Astrocyte of the cerebellum (primary cell): ENCODE data around the gene SNX9.
"Not testable (repeated sequence)": the region's sequence is repeated elsewhere in the genome, so short reads cannot be mapped to it uniquely, and the experiment has no call there.

Experiments
- DNase-seq: peaks from one replicate; pipeline ENCODE4 v3.0.0-alpha.2; 2011; ENCODE audit warnings: low read depth
- H3K4me3 ChIP-seq: 2 replicates; pipeline ENCODE4 v1.5.1; 2011; ENCODE audit warnings: mild to moderate bottlenecking, low read depth, low read length, moderate library complexity
- in situ Hi-C: cut with HindIII; loops from 2 replicates; pipeline ENCODE4 v1.10.0; 2017; ENCODE audit warnings: low sequenced_read_pairs
- TF ChIP-seq, protein P1 (sequence below): IDR thresholded peaks from 2 replicates; pipeline ENCODE4 v1.5.1; 2012; ENCODE audit warnings: low read length, low read depth, moderate library complexity, mild to moderate bottlenecking; ENCODE audit errors: missing control alignments

SNX9 gene

DNA sequence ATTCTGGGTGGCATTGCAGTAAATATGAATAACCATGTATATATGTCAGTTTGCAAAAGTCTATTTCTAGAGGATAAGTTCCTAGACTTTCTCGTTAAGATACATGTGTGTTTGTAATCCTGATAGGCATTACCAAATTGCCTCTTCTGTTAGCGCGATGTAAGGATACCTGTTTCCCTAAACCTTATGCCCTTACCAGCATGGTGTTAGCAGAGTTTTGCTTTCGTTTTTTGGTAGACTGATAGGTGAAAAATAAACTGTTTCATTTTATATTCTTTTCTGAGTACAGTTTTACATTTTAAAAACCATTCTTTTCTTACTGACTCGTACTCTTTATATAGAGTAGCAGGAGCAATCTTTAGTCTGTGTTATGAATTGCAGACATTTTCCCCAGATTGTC lies 32.3 kb downstream of the SNX9 start:
- TF ChIP-seq, protein P1, sequence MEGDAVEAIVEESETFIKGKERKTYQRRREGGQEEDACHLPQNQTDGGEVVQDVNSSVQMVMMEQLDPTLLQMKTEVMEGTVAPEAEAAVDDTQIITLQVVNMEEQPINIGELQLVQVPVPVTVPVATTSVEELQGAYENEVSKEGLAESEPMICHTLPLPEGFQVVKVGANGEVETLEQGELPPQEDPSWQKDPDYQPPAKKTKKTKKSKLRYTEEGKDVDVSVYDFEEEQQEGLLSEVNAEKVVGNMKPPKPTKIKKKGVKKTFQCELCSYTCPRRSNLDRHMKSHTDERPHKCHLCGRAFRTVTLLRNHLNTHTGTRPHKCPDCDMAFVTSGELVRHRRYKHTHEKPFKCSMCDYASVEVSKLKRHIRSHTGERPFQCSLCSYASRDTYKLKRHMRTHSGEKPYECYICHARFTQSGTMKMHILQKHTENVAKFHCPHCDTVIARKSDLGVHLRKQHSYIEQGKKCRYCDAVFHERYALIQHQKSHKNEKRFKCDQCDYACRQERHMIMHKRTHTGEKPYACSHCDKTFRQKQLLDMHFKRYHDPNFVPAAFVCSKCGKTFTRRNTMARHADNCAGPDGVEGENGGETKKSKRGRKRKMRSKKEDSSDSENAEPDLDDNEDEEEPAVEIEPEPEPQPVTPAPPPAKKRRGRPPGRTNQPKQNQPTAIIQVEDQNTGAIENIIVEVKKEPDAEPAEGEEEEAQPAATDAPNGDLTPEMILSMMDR = no peak
- DNase-seq = no peak
- in situ Hi-C loops = no loop called here
- H3K4me3 ChIP-seq = no peak overlapping the region

- H3K4me3 ChIP-seq, DNase-seq, in situ Hi-C loops: not testable (repeated sequence)
These were observed 32.8 kb downstream of the SNX9 start for GRCh38 chr6:157855804-157856203.

GRCh38 chr6:157858664-157859063 lies 35.6 kb downstream of the SNX9 start:
- DNase-seq, H3K4me3 ChIP-seq, in situ Hi-C loops: not testable (repeated sequence)

DNA sequence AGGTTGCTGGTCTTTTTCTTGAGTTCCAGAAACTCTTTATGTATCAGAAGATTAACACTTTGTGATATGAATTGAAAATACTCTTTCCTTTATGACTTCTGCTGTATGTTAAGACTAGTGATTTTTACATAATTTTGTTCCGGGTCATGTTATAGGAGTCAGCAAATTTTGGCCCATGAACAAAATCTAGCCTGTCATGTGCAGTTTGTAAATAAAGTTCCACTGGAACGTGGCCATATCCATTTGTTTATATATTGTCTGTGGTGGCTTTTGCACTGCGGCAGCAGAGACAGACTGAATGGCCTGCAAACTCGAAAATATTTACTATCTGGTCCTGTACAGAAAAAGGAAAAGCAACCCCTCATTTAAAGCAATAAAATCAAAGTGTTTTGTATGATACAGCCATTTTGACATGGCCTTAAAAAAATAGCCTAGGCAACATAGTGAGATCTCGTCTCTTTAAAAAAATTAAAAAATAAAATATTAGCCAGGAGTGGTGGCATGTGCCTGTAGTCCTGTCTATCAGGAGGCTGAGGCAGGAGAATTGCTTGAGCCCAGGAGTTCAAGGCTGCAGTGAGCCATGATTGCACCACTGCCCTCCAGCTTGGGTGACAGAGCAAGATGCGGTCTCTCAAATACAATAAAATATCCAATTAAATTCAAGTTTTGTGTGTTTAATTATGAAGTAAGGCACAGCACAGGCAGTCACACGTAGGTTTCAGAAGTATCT lies 36.9 kb downstream of the SNX9 start:
- TF ChIP-seq, protein P1 = no peak
- H3K4me3 ChIP-seq = no peak overlapping the region
- in situ Hi-C loops = no loop called here
- DNase-seq = no peak

GRCh38 chr6:157860505-157860991 lies 37.5 kb downstream of the SNX9 start:
- TF ChIP-seq, protein P1 = no peak
- H3K4me3 ChIP-seq = no peak overlapping the region
- DNase-seq = no peak
- in situ Hi-C loops = no loop called here

- H3K4me3 ChIP-seq = no peak overlapping the region
- TF ChIP-seq, protein P1 = no peak
- in situ Hi-C loops = no loop called here
- no peak for DNase-seq
These were observed 38.1 kb downstream of the SNX9 start for GRCh38 chr6:157861184-157861583.

DNA sequence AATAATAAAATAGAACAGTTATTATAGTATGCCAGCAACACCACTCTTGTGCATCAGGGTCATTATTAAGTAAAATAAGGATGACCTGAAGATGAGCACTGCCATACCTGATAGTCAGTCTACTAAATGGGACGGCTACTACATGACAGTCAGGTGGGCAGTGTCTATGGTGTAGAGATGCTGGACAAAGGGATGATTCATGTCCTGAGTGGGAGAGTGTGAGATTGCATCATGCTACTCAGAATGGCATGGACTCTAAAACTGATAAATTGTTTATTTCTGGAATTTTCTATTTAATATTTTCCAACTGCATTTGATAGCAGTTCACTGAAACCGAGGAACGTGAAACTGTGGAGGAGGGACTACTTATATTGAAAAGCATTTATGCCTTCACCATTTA lies 38.8 kb downstream of the SNX9 start:
- in situ Hi-C loops = no loop called here
- DNase-seq = no peak
- TF ChIP-seq, protein P1 = no peak
- H3K4me3 ChIP-seq = no peak overlapping the region
